ENCODE results near the gene PAIP1.
A peak's percentile ranks its signal among the peaks of the same experiment; 100 is the strongest.
"Not testable (repeated sequence)": the region's sequence is repeated elsewhere in the genome, so short reads cannot be mapped to it uniquely, and the experiment has no call there.

The PAIP1 gene

DNA sequence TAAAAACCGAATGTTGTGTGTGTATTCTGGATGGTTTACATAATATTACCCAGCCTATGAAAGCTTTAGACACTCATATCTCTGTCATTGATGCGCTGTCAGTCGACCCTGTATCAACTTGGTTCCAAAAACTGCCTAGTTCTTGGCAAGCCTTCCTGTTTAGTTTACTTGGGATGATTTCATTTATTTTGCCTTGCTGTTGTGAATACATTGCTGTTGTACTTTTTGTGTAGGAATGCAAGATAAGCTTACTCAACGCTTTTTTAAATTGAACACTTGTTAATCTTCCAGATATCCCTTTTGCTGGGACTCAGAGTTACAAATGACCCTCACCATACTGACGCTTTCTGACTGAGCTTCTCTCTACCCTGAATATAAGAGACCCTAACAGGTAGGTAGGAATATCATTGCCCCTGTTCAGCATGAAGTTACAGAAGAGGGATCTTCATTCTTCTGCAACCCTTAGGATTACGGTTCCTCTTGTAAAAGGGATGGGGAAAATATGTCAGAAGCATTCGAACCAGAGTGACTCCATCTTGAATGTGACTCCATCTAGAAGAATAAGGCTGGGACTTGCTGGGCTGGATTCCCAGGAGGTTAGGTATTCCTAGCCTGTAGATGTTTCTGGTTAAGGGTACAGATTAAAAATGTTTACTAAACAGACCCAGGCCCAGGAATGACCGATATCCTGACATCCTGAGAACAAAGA, 13.7 kb upstream of the PAIP1 start:
- no peak for DNase-seq

GRCh38 chr5:43569236-43569746, 12.4 kb upstream of the PAIP1 start:
- no peak for DNase-seq

GRCh38 chr5:43567967-43568366, 11.1 kb upstream of the PAIP1 start:
- DNase-seq = no peak

GRCh38 chr5:43565043-43565442, 8.2 kb upstream of the PAIP1 start:
- no peak for DNase-seq

- DNase-seq = no peak
Observed at GRCh38 chr5:43564289-43564850, 7.5 kb upstream of the PAIP1 start.

DNA sequence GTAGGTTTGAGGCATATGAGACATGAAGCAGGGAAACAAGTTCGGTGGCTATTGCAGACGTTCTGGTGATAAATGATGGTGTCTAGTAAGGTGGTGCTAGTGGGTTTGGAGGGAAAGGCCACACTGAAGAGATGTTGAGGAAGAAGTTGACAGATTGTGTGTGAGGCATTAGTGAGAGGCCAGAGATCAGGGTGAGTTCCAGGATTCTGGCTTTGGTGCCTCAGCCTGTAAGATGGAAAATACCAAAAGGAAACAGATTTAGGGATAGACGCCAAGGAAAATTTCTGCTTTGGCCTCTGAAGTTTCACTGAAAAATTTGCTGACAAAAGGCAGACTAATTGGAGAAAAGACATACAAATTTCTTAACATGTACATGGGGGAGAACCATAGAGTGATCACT, 6.4 kb upstream of the PAIP1 start:
- no peak for DNase-seq

DNA sequence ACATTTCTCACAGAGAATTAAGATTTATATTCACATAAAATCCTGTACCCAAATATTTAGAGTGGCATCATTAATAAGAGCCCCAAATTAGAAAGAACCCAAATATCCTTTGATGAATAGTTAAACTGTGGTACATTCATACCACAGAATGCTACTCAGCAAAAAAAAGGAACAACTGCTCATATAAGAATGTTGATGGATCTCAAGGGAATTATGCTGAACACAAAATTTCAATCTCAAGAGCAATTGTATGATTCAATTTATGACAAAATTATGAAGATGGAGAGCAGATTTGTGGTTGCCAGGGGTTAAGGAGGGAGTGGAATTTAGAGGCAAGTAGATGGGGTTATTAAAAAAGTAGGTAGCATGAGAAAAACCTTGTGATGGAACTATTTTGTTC, 4.5 kb upstream of the PAIP1 start:
- no peak for DNase-seq

DNA sequence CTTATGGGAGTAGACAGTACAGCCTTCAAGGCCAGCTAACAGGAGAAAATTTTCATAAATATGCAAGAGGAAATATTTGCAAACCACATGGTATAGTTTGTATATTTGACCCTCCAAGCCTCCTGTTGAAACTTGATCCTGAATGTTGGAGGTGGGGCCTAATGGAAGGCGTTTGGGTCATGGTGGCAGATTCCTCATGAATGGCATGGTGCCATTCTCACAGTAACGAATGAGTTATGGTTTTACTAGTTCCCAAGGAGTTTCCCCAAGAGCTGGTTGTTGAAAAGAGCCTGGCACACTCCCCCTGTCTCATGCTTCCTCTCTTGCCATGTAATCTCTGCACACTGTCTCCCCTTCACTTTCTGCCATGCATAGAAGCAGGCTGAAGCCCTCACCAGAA, 3.3 kb upstream of the PAIP1 start:
- no peak for DNase-seq

DNA sequence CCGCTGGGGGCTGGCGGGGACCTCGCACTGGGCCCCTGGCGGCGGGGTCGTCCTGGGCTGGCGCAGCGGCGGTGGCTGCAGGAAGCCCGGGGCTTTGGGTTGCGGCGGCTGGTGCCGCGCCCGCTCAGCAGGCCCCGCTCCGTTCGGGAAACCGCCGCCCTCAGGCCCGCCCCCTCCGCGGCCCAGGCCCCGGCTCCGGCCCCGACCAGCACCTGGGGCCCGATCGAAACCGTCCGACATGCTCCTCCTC, 345 bp downstream of the PAIP1 start:
- not testable (repeated sequence) for DNase-seq

DNA sequence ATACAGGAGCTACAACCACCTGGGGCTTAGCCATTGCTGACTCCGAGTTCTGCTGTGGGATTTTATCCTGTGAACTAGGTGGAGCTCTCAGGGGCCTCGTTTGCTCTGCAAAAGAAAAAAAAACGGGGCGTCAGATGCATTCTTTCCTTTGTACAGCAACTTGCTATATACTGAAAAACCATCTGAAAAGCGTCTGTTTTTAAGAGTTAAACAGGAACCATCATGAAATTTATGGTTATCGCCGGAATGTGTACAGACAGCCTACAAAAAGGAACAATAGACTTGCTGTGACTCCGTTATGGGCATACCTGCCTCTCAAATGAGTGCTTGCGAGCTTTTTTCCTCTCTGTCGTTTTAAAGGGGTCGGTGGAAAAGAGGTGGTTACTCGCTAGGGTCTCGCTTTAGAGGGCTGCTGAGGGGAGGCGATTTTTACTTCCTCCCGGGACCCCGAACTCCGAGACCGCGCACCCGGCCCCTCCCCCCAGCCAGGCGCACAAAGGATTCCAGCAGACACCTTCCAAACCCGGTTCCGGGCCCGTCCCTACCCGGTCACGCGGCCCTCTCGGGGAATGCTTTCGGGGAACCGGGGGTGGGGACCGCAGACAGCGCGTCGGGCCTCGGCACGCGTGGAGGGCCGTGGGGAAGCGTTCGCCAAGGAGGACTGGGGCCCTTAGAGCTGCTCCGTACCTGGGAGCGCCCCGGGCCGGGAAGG, 826 bp downstream of the PAIP1 start:
- DNase-seq = peak; percentile 43

GRCh38 chr5:43554497-43554896, 2.4 kb downstream of the PAIP1 start:
- DNase-seq = no peak

DNA sequence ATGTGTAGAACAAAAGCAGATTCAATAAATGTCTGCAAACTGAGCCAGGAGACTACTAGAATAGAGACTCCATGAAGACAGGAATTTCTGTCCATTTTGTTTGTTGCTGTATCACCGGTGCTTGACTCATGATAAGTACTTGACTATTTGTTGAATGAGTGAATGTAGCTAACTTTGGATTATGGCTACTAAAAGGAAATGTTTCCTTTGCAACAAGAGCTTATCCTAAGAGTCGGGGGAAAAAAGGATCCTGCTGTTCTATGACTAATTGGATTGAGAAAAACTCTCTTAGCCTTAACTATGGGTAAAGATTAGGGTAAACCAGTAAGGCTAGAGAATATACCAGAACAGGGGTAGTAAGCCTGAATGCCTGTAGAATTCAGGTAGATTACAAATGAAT, 3.5 kb downstream of the PAIP1 start:
- DNase-seq = no peak

GRCh38 chr5:43551731-43552130, 5.1 kb downstream of the PAIP1 start:
- no peak for DNase-seq

- DNase-seq = not testable (repeated sequence)
Observed at GRCh38 chr5:43549272-43549671, 7.6 kb downstream of the PAIP1 start.

DNA sequence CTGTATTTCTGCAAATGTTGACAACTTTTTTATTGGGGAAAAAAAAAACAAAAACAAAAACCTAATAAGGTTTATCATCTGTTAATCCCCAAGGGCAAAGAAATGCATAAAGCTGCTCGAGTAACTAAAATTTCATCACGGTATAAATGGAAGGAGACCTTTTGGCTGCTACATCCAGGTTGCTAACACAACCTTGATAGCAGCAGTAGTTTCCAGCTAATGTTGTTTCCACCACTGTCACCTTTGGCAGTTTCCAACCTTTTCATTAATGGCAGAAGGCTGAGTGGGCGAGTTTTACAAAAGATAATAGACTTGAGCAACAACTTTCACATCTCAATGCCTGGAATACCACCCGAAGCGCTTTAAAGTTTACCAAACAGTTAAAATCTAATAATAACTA, 8.5 kb downstream of the PAIP1 start:
- DNase-seq = no peak

DNA sequence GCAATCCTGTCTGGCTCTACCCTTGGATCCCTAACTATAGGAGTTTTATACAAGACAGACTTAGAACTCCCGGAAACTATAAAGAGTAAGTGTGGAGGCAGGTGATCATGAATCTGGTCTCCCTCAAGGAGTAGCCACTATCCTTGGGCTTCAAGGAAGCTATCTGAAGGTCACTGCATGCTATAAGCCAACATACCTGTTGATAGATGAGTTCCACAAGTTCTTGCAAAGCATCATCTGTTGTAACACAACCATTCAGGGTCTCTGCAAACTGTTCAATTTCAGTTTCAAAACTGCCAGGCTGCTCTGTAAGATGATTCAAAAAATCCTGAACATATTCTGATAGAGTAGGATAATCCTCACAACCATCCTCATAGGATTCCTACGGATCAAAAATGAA, 9.3 kb downstream of the PAIP1 start:
- DNase-seq = no peak

DNA sequence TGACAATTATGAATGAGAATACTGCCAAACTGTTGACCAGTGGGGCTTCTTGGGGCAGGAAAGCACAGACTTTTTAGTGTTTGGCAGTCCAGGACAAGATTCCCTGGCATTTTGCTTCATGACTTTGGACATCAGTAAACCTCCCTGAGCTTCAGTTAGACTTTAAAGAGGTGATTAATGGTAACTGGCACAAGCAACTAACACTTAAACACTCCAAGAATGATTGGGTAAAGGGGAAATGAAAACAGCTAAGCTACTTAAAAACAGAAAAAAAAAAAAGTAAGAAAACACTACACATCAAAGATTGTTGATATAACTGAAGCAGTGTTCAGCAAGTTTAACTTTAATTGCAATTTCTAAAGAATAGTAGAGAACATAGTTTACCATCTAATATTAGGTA, 13.4 kb downstream of the PAIP1 start:
- no peak for DNase-seq

GRCh38 chr5:43540746-43541145, 16.1 kb downstream of the PAIP1 start:
- DNase-seq = no peak

- DNase-seq = no peak
Observed at GRCh38 chr5:43536972-43537371, 19.9 kb downstream of the PAIP1 start.

DNA sequence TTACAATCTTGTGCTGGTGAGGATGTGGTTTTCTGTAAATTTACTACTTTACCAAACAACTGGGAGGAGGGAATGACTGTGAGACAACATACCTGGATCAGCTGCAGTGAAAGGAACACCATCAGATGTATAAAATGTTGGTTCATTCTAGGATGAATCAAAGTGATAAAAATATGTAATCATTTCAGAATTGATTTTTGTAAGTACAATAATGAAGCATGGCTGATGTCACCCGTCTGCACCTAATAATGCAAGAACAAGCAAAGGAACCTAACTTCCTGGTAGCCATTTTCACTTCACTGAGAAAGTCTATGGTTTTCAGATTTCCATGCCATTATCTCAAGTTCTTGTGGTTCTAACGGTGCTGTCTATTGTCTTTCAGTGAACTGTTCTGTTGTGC, 23.2 kb downstream of the PAIP1 start:
- no peak for DNase-seq

- DNase-seq = no peak
Observed at GRCh38 chr5:43530648-43531047, 26.2 kb downstream of the PAIP1 start.

GRCh38 chr5:43523662-43524072, 33.2 kb downstream of the PAIP1 start:
- no peak for DNase-seq

DNA sequence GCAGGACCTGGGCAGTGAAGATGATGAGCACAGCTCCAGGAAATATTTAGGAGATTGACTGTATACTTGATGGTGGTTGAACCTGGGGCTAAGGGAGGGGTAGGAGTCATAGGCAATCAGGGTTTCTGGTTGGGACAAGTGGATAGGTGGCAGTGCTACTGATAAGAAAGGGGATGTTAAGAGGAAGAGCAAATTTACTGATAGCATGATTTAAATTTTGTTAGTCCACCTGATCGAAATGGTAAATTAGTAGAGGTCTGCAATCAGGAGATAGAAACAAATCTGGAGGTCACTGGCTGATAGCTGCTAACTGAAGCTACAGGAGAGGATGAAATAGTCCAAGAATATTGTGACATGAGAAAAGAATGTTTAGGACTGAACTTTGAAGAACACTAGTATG, 36.3 kb downstream of the PAIP1 start:
- no peak for DNase-seq

GRCh38 chr5:43515678-43516048, 41.2 kb downstream of the PAIP1 start:
- DNase-seq = no peak
